Neural cell (in vitro differentiated cells): Measurements from ENCODE around the gene CTSK.

Experiments
- CTCF ChIP-seq: fragments of 450-650 bp; IDR thresholded peaks from 2 replicates; pipeline ENCODE4 v1.5.1; 2014; ENCODE audit warnings: antibody characterized with exemption, mild to moderate bottlenecking, moderate library complexity; ENCODE audit not compliant: poor library complexity, severe bottlenecking
- EZH2 ChIP-seq: fragments of 200-600, 300-800 bp; shearing (Covaris generic), sonication (generic); IDR thresholded peaks from 2 replicates; pipeline ENCODE4 v1.6.1; 2014; ENCODE audit warnings: antibody characterized with exemption, low read length, borderline replicate concordance, mild to moderate bottlenecking; ENCODE audit not compliant: insufficient read depth, poor library complexity, severe bottlenecking
- MXI1 ChIP-seq: fragments of 450-650 bp; conservative IDR thresholded peaks from 2 replicates; pipeline ENCODE4 v1.6.1; 2014; ENCODE audit warnings: antibody characterized with exemption, mild to moderate bottlenecking; ENCODE audit not compliant: poor library complexity, severe bottlenecking
- POLR2AphosphoS5 ChIP-seq: IDR thresholded peaks from 2 replicates; pipeline ENCODE4 v1.6.1; 2012
- RAD21 ChIP-seq: fragments of 450-650 bp; conservative IDR thresholded peaks from 2 replicates; pipeline ENCODE4 v1.6.1; 2014; ENCODE audit warnings: antibody characterized with exemption, mild to moderate bottlenecking, moderate library complexity
- REST ChIP-seq: IDR thresholded peaks from 2 replicates; pipeline ENCODE4 v1.6.1; 2012; ENCODE audit warnings: borderline replicate concordance

- TF ChIP-seq CTCF, result no peak
- no peak for TF ChIP-seq MXI1
- TF ChIP-seq POLR2AphosphoS5, result no peak
- TF ChIP-seq EZH2, result no peak
- no peak for TF ChIP-seq RAD21
- TF ChIP-seq REST, result no peak
Observed at GRCh38 chr1:150751443-150751842, 56.6 kb downstream of the CTSK start.
